Ovary (tissue), 9 donors: ENCODE data around the gene MT1X. TPM values are rescaled to one million over a fixed set of nuclear protein-coding genes. Genes with fewer than 3 reads are reported as not detected.

Experiments used
- DNase-seq, 5 donors: peaks; one replicate each; pipeline ENCODE4 v3.0.0-alpha.2; 2019 to 2020
- H3K27ac ChIP-seq, 2 donors: fragments of 200-600 bp; one replicate each; pipeline versions ENCODE4 v1.5.1 to v1.8.0; 2019 to 2022
- H3K27me3 ChIP-seq: fragments of 200-600 bp; one replicate; pipeline ENCODE4 v1.8.0; 2022
- H3K36me3 ChIP-seq: fragments of 200-600 bp; sonication (generic); one replicate; pipeline ENCODE4 v1.5.1; 2019
- H3K4me1 ChIP-seq: one replicate; pipeline ENCODE4 v1.8.1; 2013; ENCODE audit warnings: mild to moderate bottlenecking, moderate library complexity; ENCODE audit not compliant: insufficient read depth
- H3K4me3 ChIP-seq: fragments of 200-600 bp; sonication (generic); one replicate; pipeline ENCODE4 v1.5.1; 2017
- H3K9me3 ChIP-seq, 2 donors: fragments of 200-600 bp in 1 of 2; sonication (generic) in 1 of 2; one replicate each; pipeline versions ENCODE4 v1.5.1 to v1.8.1; 2013 to 2019; ENCODE audit warnings: mild to moderate bottlenecking in 1 of 2, moderate library complexity in 1 of 2
- CTCF ChIP-seq, 3 donors: fragments of 450-650 bp in 2 of 3; fragments of 200-600 bp in 1 of 3; IDR thresholded peaks; one replicate each; pipeline versions ENCODE4 v1.5.1 to v1.8.0; 2016 to 2022; ENCODE audit warnings: antibody characterized with exemption in 3 of 3, mild to moderate bottlenecking in 1 of 3
- EP300 ChIP-seq: sonication (generic); formaldehyde crosslinking; IDR thresholded peaks from one replicate; pipeline ENCODE4 v1.6.1; 2017; ENCODE audit warnings: antibody characterized with exemption
- POLR2A ChIP-seq: fragments of 450-650 bp; IDR thresholded peaks from one replicate; pipeline ENCODE4 v1.6.1; 2017; ENCODE audit warnings: antibody characterized with exemption, mild to moderate bottlenecking, moderate library complexity
- WGBS, 3 donors: extraction: QIAGEN DNeasy Blood & Tissue Kit in 1 of 3; methylation state at CpG; one replicate each; pipeline versions ENCODE4 v1.1.5 to v1.1.7; 2013 to 2017; 5-methylcytosine and 5-hydroxymethylcytosine counted together
- intact Hi-C, 4 donors: fragments of 100-400 bp; cut with DNase I; formaldehyde crosslinking; loops; one replicate each; pipeline versions ENCODE4 v1.11.0 to v1.15.1; 2022 to 2023
- polyA plus RNA-seq, 2 donors: library from polyadenylated mRNA; stranded (reverse); fragments of 200-250 nt in 1 of 2; fragments of 350-450 nt in 1 of 2; fragmentation: Illumina TruSeq in 1 of 2; extraction: RNeasy Lipid Tissue Mini Kit (QIAGEN cat#74804) in 1 of 2; gene quantifications; one replicate each; pipeline ENCODE4 v1.2.3, GENCODE V29; 2013 to 2014
- total RNA-seq, 7 donors: library from RNA; depleted of rRNA in 2 of 7; stranded (reverse); fragments of >200 nt in 2 of 7; fragmentation: NEBNext Ultra II Directional in 3 of 7; extraction: Animal tissue kit (Norgen Biotek cat#: 25700) in 3 of 7; gene quantifications; one replicate each; pipeline versions ENCODE4 v1.1.0 to v1.2.4, GENCODE V29; 2016 to 2023
- donor health status: DM: no; HTN: no; CAD: no; lungs with moderate emphysema.
- donor health status: DM: no; HTN: no; CAD: no.
- donor health status: Bipolar disorder and iron deficiency.
- donor health status: DM: yes; HTN: yes; CAD: no.
- donor health status: DM: no; HTN: no; CAD: no.
- donor health status: DM: yes; HTN: yes; CAD: no.

MT1X gene
- total and polyA plus RNA-seq, 9 donors, result 10.0 to 1,106 (median 141) TPM

GRCh38 chr16:56691885-56692284, 9.6 kb downstream of the MT1X start:
- intact Hi-C loops, result loop anchor here in 2 of 4 donors (5.0 to 10.0 kb wide), 3 partner anchors 167 to 800 kb away; partner anchors contain the start of gene BBS2 (in 1 of the 2)
- Histone ChIP-seq H3K27me3 (no peaks in the 10 kb centered on the region), H3K27ac (no peak overlapping the region), H3K4me3 (no peak overlapping the region), H3K4me1 (peaks cover 3% of the 10 kb centered on the region), H3K9me3 (no peaks in the 10 kb centered on the region), H3K36me3 (no peaks in the 10 kb centered on the region)
- 57 to 69% (median 63%) methylated on average over 4 of the region's 4 CpGs for WGBS, 3 donors
- TF ChIP-seq CTCF (IDR thresholded peaks at IDR 0.05), result no peak
- no peak for TF ChIP-seq EP300
- no peak for DNase-seq

- 48 to 89% (median 50%) methylated on average over 1 of the region's 1 CpG for WGBS, 3 donors
- H3K36me3 ChIP-seq, result no peaks in the 10 kb centered on the region
- intact Hi-C loops, result loop anchor here in 1 of 4 donors (10.0 kb wide), 2 partner anchors 170 to 350 kb away; partner anchors contain the start of gene BBS2
- H3K27ac ChIP-seq, result no peak overlapping the region
- H3K9me3 ChIP-seq, result peaks cover 0 to 5% of the 10 kb centered on the region in 2 donors
- TF ChIP-seq CTCF (IDR thresholded peaks at IDR 0.05) (no peak), POLR2A (no peak), EP300 (no peak)
- DNase-seq, result no peak
- no peak overlapping the region for H3K4me3 ChIP-seq
- no peaks in the 10 kb centered on the region for H3K27me3 ChIP-seq
- peaks cover 3% of the 10 kb centered on the region for H3K4me1 ChIP-seq
These were observed 13.0 kb downstream of the MT1X start for GRCh38 chr16:56695246-56695645.

DNA sequence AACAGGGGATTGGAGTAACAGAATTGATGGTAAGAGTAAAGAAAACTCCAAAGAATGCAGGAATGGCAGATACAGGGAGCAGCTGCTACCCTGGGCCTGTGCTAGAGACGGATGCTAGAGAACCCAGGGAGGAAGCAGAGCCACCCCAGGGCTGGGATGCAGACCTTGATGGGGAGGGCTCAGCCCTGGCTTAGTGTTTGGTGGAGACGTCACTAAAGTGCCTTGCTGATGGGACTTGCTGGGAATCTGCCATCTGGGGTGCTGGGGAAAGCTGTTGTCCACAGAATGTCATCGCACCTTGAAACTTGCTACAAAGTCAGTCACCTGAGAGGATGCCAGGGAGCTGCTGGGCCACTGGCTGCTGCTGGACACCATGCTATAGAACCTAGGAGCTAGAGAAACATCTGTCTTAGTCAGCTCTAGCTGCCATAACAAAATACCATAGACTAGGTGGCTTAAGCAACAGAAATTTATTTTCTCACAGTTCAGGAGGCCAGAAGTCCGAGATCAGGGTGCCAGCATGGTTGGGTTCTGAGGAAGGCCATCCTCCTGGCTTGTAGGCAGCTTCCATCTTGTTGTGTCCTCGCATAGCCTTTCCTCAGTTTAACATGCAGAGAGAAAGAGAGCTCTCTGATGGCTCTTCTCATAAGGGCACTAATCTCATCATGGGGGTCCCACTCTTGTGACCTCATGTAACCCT, 15.3 kb downstream of the MT1X start:
- TF ChIP-seq CTCF (IDR thresholded peaks at IDR 0.05) (no peak), EP300 (no peak), POLR2A (no peak)
- H3K4me1 ChIP-seq, result no peaks in the 10 kb centered on the region
- intact Hi-C loops, result loop anchor here in 1 of 4 donors (10.0 kb wide), 2 partner anchors 173 to 353 kb away; partner anchors contain the start of gene BBS2
- H3K4me3 ChIP-seq, result no peak overlapping the region
- H3K27me3 ChIP-seq, result no peaks in the 10 kb centered on the region
- peaks cover 0 to 5% of the 10 kb centered on the region in 2 donors for H3K9me3 ChIP-seq
- H3K36me3 ChIP-seq, result no peaks in the 10 kb centered on the region
- H3K27ac ChIP-seq, result no peak overlapping the region
- WGBS, 3 donors, result 87 to 92% (median 89%) methylated on average over 5 of the region's 5 CpGs
- no peak for DNase-seq

DNA sequence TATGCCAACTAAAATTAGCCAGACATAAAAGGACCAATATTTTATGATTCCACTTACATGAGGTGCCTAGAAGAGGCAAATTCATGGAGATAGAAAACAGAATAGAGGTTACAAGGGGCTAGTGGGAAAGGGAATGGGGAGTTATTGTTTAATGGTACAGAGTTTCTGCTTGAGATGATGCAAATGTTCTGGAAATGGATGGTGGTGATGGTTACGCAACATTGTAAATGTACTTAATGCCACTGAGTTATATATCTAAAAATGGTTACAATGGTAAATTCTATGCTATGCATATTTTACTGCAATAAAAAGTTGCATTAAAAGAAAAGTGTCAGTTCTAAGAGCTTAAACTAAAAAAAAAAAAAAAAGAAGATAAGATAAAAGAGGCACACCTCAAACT, 17.9 kb downstream of the MT1X start:
- Histone ChIP-seq H3K4me1 (no peaks in the 10 kb centered on the region), H3K36me3 (no peaks in the 10 kb centered on the region), H3K9me3 (peaks cover 0 to 5% of the 10 kb centered on the region in 2 donors), H3K4me3 (no peak overlapping the region), H3K27ac (no peak overlapping the region), H3K27me3 (no peaks in the 10 kb centered on the region)
- DNase-seq, result no peak
- intact Hi-C loops, result loop anchor here in 2 of 4 donors (5.0 to 10.0 kb wide), 3 partner anchors 123 to 185 kb away; no protein-coding TSS in a partner anchor
- TF ChIP-seq CTCF (IDR thresholded peaks at IDR 0.05), result no peak
- no peak for TF ChIP-seq POLR2A
- TF ChIP-seq EP300, result no peak
- WGBS, 3 donors, result 8 to 53% (median 45%) methylated on average over 1 of the region's 1 CpG
